HepG2 (cell line): Measurements from ENCODE around the gene ZNF367. TPM values are rescaled to one million over a fixed set of nuclear protein-coding genes. Genes with fewer than 3 reads are reported as not detected.

Source experiments
- EP300 ChIP-seq, 3 experiments: sonication (generic) in 1 of 3; formaldehyde crosslinking in 1 of 3; IDR thresholded peaks; 2 replicates each; pipeline versions ENCODE4 v1.5.1 to v1.6.1; 2011 to 2020; ENCODE audit warnings: low read depth in 2 of 3, low read length in 2 of 3, borderline replicate concordance in 1 of 3, improper control_type of control experiment in 1 of 3, mild to moderate bottlenecking in 1 of 3, missing genetic modification reagents in 1 of 3, moderate library complexity in 1 of 3
- GMEB1 ChIP-seq: sonication (generic); formaldehyde crosslinking; IDR thresholded peaks from 2 replicates; pipeline ENCODE4 v1.5.1; 2020; ENCODE audit warnings: missing genetic modification reagents, mild to moderate bottlenecking, borderline replicate concordance
- RXRA ChIP-seq: sonication (generic); formaldehyde crosslinking; IDR thresholded peaks from 2 replicates; pipeline ENCODE4 v1.5.1; 2020; ENCODE audit warnings: missing genetic modification reagents
- UBTF ChIP-seq: sonication (generic); formaldehyde crosslinking; IDR thresholded peaks from 2 replicates; pipeline ENCODE4 v1.4.0; 2020; ENCODE audit warnings: mild to moderate bottlenecking, missing genetic modification reagents
- ZBTB4 ChIP-seq: sonication (generic); formaldehyde crosslinking; IDR thresholded peaks from 2 replicates; pipeline ENCODE4 v1.4.0; 2020; ENCODE audit warnings: missing genetic modification reagents, mild to moderate bottlenecking, borderline replicate concordance
- ZNF205 ChIP-seq: IDR thresholded peaks from 2 replicates; pipeline ENCODE4 v1.6.1; 2018; ENCODE audit warnings: missing biosample characterization, missing genetic modification reagents
- ZNF34 ChIP-seq: sonication (generic); formaldehyde crosslinking; IDR thresholded peaks from 2 replicates; pipeline ENCODE4 v1.4.0; 2020; ENCODE audit warnings: mild to moderate bottlenecking, missing genetic modification reagents, borderline replicate concordance
- ZNF747 ChIP-seq: sonication (generic); formaldehyde crosslinking; IDR thresholded peaks from 2 replicates; pipeline ENCODE4 v1.8.1; 2023; ENCODE audit warnings: missing genetic modification reagents, mild to moderate bottlenecking, borderline replicate concordance
- polyA plus RNA-seq, 8 experiments: library from polyadenylated mRNA; depleted of rRNA in 3 of 8; stranded (reverse) in 7 of 8; unstranded in 1 of 8; fragments of >200 nt; fragmentation: Illumina TruSeq in 4 of 8; extraction: Trizol in 4 of 8; gene quantifications; 2 replicates each; pipeline versions ENCODE4 v1.2.1 to v1.2.3, GENCODE V29; 2011 to 2016; ENCODE audit warnings: low read depth in 4 of 8, missing spikeins in 1 of 8, mixed read lengths in 1 of 8; ENCODE audit not compliant: insufficient read depth in 1 of 8
- total RNA-seq, 5 experiments: library from RNA; depleted of rRNA; stranded (reverse); fragments of >200 nt; fragmentation: Illumina TruSeq; extraction: Trizol; gene quantifications; 2 replicates each; pipeline ENCODE4 v1.2.3, GENCODE V29; 2016; ENCODE audit warnings: low read depth in 1 of 5

Gene ZNF367
- total and polyA plus RNA-seq, 2 of the 13 experiments (the other 11 are each of a cell fraction or from before 2014, with no cell fraction given): 2.9 to 7.7 TPM

GRCh38 chr9:96408409-96409280 is 9.5 kb downstream of the ZNF367 start (continued):
- TF ChIP-seq RXRA (CRISPR knock-in tag): no peak
- no peak for TF ChIP-seq ZNF205
- no peak for TF ChIP-seq ZNF34 (CRISPR knock-in tag)
- TF ChIP-seq GMEB1 (CRISPR knock-in tag): 0 out of 2 replicates have a peak, but pooled peaks have one; percentile 11
- no peak; a peak in 2 of 4 replicates for TF ChIP-seq EP300 (IDR thresholded peaks at IDR 0.05; ENCODE audit: low read depth in 2 of 2, low read length in 2 of 2)
- TF ChIP-seq EP300 (CRISPR knock-in tag; IDR thresholded peaks at IDR 0.05; ENCODE audit: borderline replicate concordance): 0 out of 2 replicates have a peak, but pooled peaks have one; percentile 4
- TF ChIP-seq ZNF747 (CRISPR knock-in tag): no peak
- peak; percentile 38; the same call in 1 of the 2 replicates for TF ChIP-seq UBTF (CRISPR knock-in tag)
- no peak for TF ChIP-seq ZBTB4 (CRISPR knock-in tag)
